Activated CD4-positive, alpha-beta T cell treated with anti-CD3 and anti-CD28 coated beads, Interleukin-2, Interleukin-4, amounts not matched to agents 100 ng/mL and 50 ng/mL, durations not matched to agents 16 hours and 8 hours (primary cell): Measurements from ENCODE around the gene ANKHD1.
"Not testable (repeated sequence)": the region's sequence is repeated elsewhere in the genome, so short reads cannot be mapped to it uniquely, and the experiment has no call there.

Experiments
- DNase-seq: peaks from one replicate; pipeline ENCODE4 v3.0.0-alpha.2; 2020; ENCODE audit warnings: low spot score

The ANKHD1 gene

GRCh38 chr5:140565024-140565779, 163.6 kb downstream of the ANKHD1 start:
- no peak for DNase-seq

- DNase-seq = no peak
These were observed 164.1 kb downstream of the ANKHD1 start for GRCh38 chr5:140565780-140566095.

- no peak for DNase-seq
These were observed 165.0 kb downstream of the ANKHD1 start for GRCh38 chr5:140566665-140567064.

- DNase-seq = no peak
These were observed 165.6 kb downstream of the ANKHD1 start for GRCh38 chr5:140567136-140567818.

- no peak for DNase-seq
These were observed 166.2 kb downstream of the ANKHD1 start for GRCh38 chr5:140567871-140568270.

GRCh38 chr5:140568443-140569063, 166.9 kb downstream of the ANKHD1 start:
- no peak for DNase-seq

- no peak for DNase-seq
These were observed 167.6 kb downstream of the ANKHD1 start for GRCh38 chr5:140569197-140569596.

- no peak for DNase-seq
These were observed 168.4 kb downstream of the ANKHD1 start for GRCh38 chr5:140570058-140570457.

GRCh38 chr5:140570488-140570887, 168.9 kb downstream of the ANKHD1 start:
- DNase-seq = no peak

GRCh38 chr5:140571105-140571504, 169.5 kb downstream of the ANKHD1 start:
- DNase-seq = no peak

- no peak for DNase-seq
These were observed 172.1 kb downstream of the ANKHD1 start for GRCh38 chr5:140573683-140574082.

- no peak for DNase-seq
These were observed 172.5 kb downstream of the ANKHD1 start for GRCh38 chr5:140574165-140574564.

GRCh38 chr5:140575309-140575708, 173.7 kb downstream of the ANKHD1 start:
- DNase-seq = no peak

- no peak for DNase-seq
These were observed 175.2 kb downstream of the ANKHD1 start for GRCh38 chr5:140576776-140577201.

GRCh38 chr5:140579188-140579747, 177.6 kb downstream of the ANKHD1 start:
- not testable (repeated sequence) for DNase-seq

GRCh38 chr5:140587495-140587894, 185.9 kb downstream of the ANKHD1 start:
- DNase-seq = no peak

- DNase-seq = no peak
These were observed 186.9 kb downstream of the ANKHD1 start for GRCh38 chr5:140588311-140589070.
